WTC11 (cell line): Measurements from ENCODE around the gene ERVK3-1. TPM values are rescaled to one million over a fixed set of nuclear protein-coding genes. Genes with fewer than 3 reads are reported as not detected.

ENCODE experiments used
- ATAC-seq: fragments of 200-7000 bp; cut with Tn5 transposase; 2 replicates; pipeline ENCODE4 v1.10.0; 2021; ENCODE audit warnings: mild to moderate bottlenecking, moderate library complexity
- CTCF ChIA-PET: fragments of 300-600 bp; sonication (Branson Sonifier 250); formaldehyde crosslinking; loops from one replicate; lab custom pipeline; 2021; ENCODE audit warnings: antibody characterized with exemption; lab: Charles Lee
- POLR2A ChIA-PET: fragments of 350-600 bp; sonication (Branson Sonifier 250); formaldehyde crosslinking; loops from one replicate; lab custom pipeline; 2021; ENCODE audit warnings: antibody characterized with exemption; lab: Charles Lee
- DNase-seq: peaks from one replicate; pipeline ENCODE4 v3.0.0; 2021; ENCODE audit warnings: low spot score
- H3K27ac Mint-ChIP-seq: 2 replicates; pipeline ENCODE4 v1.8.0; 2021; ENCODE audit warnings: mixed read lengths
- H3K27me3 Mint-ChIP-seq: 2 replicates; pipeline ENCODE4 v1.8.0; 2021; ENCODE audit warnings: low read depth, mild to moderate bottlenecking, moderate library complexity, mixed read lengths
- H3K36me3 Mint-ChIP-seq: 2 replicates; pipeline ENCODE4 v1.8.0; 2021; ENCODE audit warnings: mixed read lengths
- H3K4me1 Mint-ChIP-seq: 2 replicates; pipeline ENCODE4 v1.8.0; 2022; ENCODE audit warnings: mixed read lengths
- H3K4me3 Mint-ChIP-seq: 2 replicates; pipeline ENCODE4 v1.8.0; 2021; ENCODE audit warnings: mild to moderate bottlenecking, moderate library complexity, mixed read lengths
- H3K9me3 Mint-ChIP-seq: 2 replicates; pipeline ENCODE4 v1.8.0; 2021; ENCODE audit warnings: mixed read lengths
- CREM ChIP-seq: sonication (generic); formaldehyde crosslinking; IDR thresholded peaks from 2 replicates; pipeline ENCODE4 v1.8.1; 2022; ENCODE audit warnings: mild to moderate bottlenecking, missing genetic modification reagents, moderate library complexity
- E2F4 ChIP-seq: sonication (generic); formaldehyde crosslinking; IDR thresholded peaks from 2 replicates; pipeline ENCODE4 v1.8.1; 2022; ENCODE audit warnings: low read depth, mild to moderate bottlenecking, moderate library complexity, missing genetic modification reagents, borderline replicate concordance
- GABPB1 ChIP-seq: sonication (generic); formaldehyde crosslinking; IDR thresholded peaks from 2 replicates; pipeline ENCODE4 v1.8.1; 2023; ENCODE audit warnings: mild to moderate bottlenecking, missing genetic modification reagents
- HMGXB4 ChIP-seq: sonication (generic); formaldehyde crosslinking; IDR thresholded peaks from 2 replicates; pipeline ENCODE4 v1.8.1; 2023; ENCODE audit warnings: mild to moderate bottlenecking, moderate library complexity, missing genetic modification reagents
- JUN ChIP-seq: sonication (generic); formaldehyde crosslinking; IDR thresholded peaks from 2 replicates; pipeline ENCODE4 v1.8.0; 2023; ENCODE audit warnings: mild to moderate bottlenecking, missing genetic modification reagents
- MLX ChIP-seq: sonication (generic); formaldehyde crosslinking; IDR thresholded peaks from 2 replicates; pipeline ENCODE4 v1.8.1; 2023; ENCODE audit warnings: mild to moderate bottlenecking, missing genetic modification reagents, moderate library complexity
- NFATC4 ChIP-seq: fragments of 250-450 bp; sonication (Bioruptor Pico); IDR thresholded peaks from 2 replicates; pipeline ENCODE4 v1.9.0; 2021; ENCODE audit warnings: mild to moderate bottlenecking
- NFE2L1 ChIP-seq: sonication (generic); formaldehyde crosslinking; IDR thresholded peaks from 2 replicates; pipeline ENCODE4 v1.8.1; 2023; ENCODE audit warnings: missing genetic modification reagents
- NR1H2 ChIP-seq: sonication (generic); formaldehyde crosslinking; IDR thresholded peaks from 2 replicates; pipeline ENCODE4 v1.9.0; 2021; ENCODE audit warnings: mild to moderate bottlenecking, moderate library complexity, missing genetic modification reagents
- NR3C1 ChIP-seq: sonication (generic); formaldehyde crosslinking; conservative IDR thresholded peaks from 2 replicates; pipeline ENCODE4 v1.8.1; 2023; ENCODE audit warnings: low read depth, mild to moderate bottlenecking, missing genetic modification reagents
- PREB ChIP-seq: sonication (generic); formaldehyde crosslinking; IDR thresholded peaks from 2 replicates; pipeline ENCODE4 v1.8.1; 2022; ENCODE audit warnings: mild to moderate bottlenecking, missing genetic modification reagents, moderate library complexity, borderline replicate concordance
- PRRX2 ChIP-seq: fragments of 250-450 bp; sonication (Bioruptor Pico); IDR thresholded peaks from 2 replicates; pipeline ENCODE4 v1.8.0; 2021; ENCODE audit warnings: mild to moderate bottlenecking
- SMAD4 ChIP-seq: sonication (generic); formaldehyde crosslinking; IDR thresholded peaks from 2 replicates; pipeline ENCODE4 v1.8.0; 2022; ENCODE audit warnings: mild to moderate bottlenecking, missing genetic modification reagents
- SOX15 ChIP-seq: fragments of 250-450 bp; sonication (Bioruptor Pico); IDR thresholded peaks from 2 replicates; pipeline ENCODE4 v1.9.0; 2021; ENCODE audit warnings: mild to moderate bottlenecking
- SP1 ChIP-seq: sonication (generic); formaldehyde crosslinking; conservative IDR thresholded peaks from 2 replicates; pipeline ENCODE4 v1.8.1; 2022; ENCODE audit warnings: missing genetic modification reagents
- TEAD1 ChIP-seq: sonication (generic); formaldehyde crosslinking; IDR thresholded peaks from 2 replicates; pipeline ENCODE4 v1.8.0; 2022; ENCODE audit warnings: mild to moderate bottlenecking, missing genetic modification reagents
- ZNF121 ChIP-seq: sonication (generic); formaldehyde crosslinking; IDR thresholded peaks from 2 replicates; pipeline ENCODE4 v1.8.0; 2023; ENCODE audit warnings: missing genetic modification reagents
- ZNF138 ChIP-seq: sonication (generic); formaldehyde crosslinking; conservative IDR thresholded peaks from 2 replicates; pipeline ENCODE4 v1.8.1; 2022; ENCODE audit warnings: mild to moderate bottlenecking, moderate library complexity, missing genetic modification reagents
- ZNF219 ChIP-seq: sonication (generic); formaldehyde crosslinking; IDR thresholded peaks from 2 replicates; pipeline ENCODE4 v1.8.0; 2023; ENCODE audit warnings: missing genetic modification reagents, mild to moderate bottlenecking, borderline replicate concordance
- ZNF425 ChIP-seq: fragments of 250-450 bp; sonication (Bioruptor Pico); conservative IDR thresholded peaks from 2 replicates; pipeline ENCODE4 v1.9.0; 2021; ENCODE audit warnings: mild to moderate bottlenecking
- ZSCAN18 ChIP-seq: fragments of 250-450 bp; sonication (Bioruptor Pico); IDR thresholded peaks from 2 replicates; pipeline ENCODE4 v2.1.2; 2022; ENCODE audit warnings: mild to moderate bottlenecking, moderate library complexity
- total RNA-seq: library from RNA; stranded (reverse); gene quantifications from 3 replicates; pipeline ENCODE4 v1.2.3, GENCODE V29; 2021

Gene ERVK3-1
- total RNA-seq, 1 experiment from 2014 or later: 26.0 TPM

GRCh38 chr19:58300620-58301019 is 4.6 kb upstream of the ERVK3-1 start:
- ATAC-seq (no peak), DNase-seq (no peak)
- ChIA-PET POLR2A (no interaction called here), CTCF (no interaction called here)
- peaks cover 9% of the 10 kb centered on the region for H3K4me1 Mint-ChIP-seq
- H3K4me3 Mint-ChIP-seq: no peak overlapping the region
- no peak overlapping the region for H3K27ac Mint-ChIP-seq
- TF ChIP-seq E2F4 (CRISPR knock-in tag): no peak
- TF ChIP-seq GABPB1 (CRISPR knock-in tag): no peak
- TF ChIP-seq NR1H2 (CRISPR knock-in tag): no peak
- TF ChIP-seq ZNF138 (CRISPR knock-in tag): no peak
- no peak for TF ChIP-seq ZNF219 (CRISPR knock-in tag)
- no peak for TF ChIP-seq CREM (CRISPR knock-in tag)
- TF ChIP-seq JUN (CRISPR knock-in tag): no peak
- H3K36me3 Mint-ChIP-seq: peaks cover 48% of the 10 kb centered on the region
- no peaks in the 10 kb centered on the region for H3K27me3 Mint-ChIP-seq
- H3K9me3 Mint-ChIP-seq: no peaks in the 10 kb centered on the region

GRCh38 chr19:58304255-58304654 is 922 bp upstream of the ERVK3-1 start:
- H3K4me3 Mint-ChIP-seq: peak overlapping the region; percentile 100
- DNase-seq: no peak
- peak overlapping the region; percentile 96 for H3K27ac Mint-ChIP-seq
- peaks cover 46% of the 10 kb centered on the region for H3K36me3 Mint-ChIP-seq
- H3K27me3 Mint-ChIP-seq: no peaks in the 10 kb centered on the region
- H3K4me1 Mint-ChIP-seq: peaks cover 17% of the 10 kb centered on the region
- TF ChIP-seq MLX (CRISPR knock-in tag) (no peak), PREB (CRISPR knock-in tag) (no peak), PRRX2 (CRISPR knock-in tag) (no peak), GABPB1 (CRISPR knock-in tag) (no peak)
- no peaks in the 10 kb centered on the region for H3K9me3 Mint-ChIP-seq
- ChIA-PET CTCF (interaction anchor here (0.8 kb wide), 1 partner anchor 85 kb away, joined by 8 read pairs; no protein-coding TSS in a partner anchor), POLR2A (no interaction called here)
- no peak for ATAC-seq

- Mint-ChIP-seq H3K27me3 (no peaks in the 10 kb centered on the region), H3K4me1 (peaks cover 17% of the 10 kb centered on the region), H3K4me3 (peak overlapping the region; percentile 100), H3K9me3 (no peaks in the 10 kb centered on the region), H3K27ac (peak overlapping the region; percentile 96), H3K36me3 (peaks cover 44% of the 10 kb centered on the region)
- ChIA-PET POLR2A (interaction anchor here (1.0 kb wide), 1 partner anchor 26 kb away, joined by 3 read pairs; the partner anchor contains the start of gene ZNF8), CTCF (interaction anchor here (0.5 to 0.8 kb wide), 3 partner anchors 35 to 294 kb away, joined by 4 to 8 read pairs (median 6); no protein-coding TSS in a partner anchor)
- DNase-seq (no peak), ATAC-seq (peak; percentile 31)
- TF ChIP-seq ZNF121 (CRISPR knock-in tag): no peak
- no peak for TF ChIP-seq NR3C1 (CRISPR knock-in tag)
These were observed 471 bp upstream of the ERVK3-1 start for GRCh38 chr19:58304748-58305064.

GRCh38 chr19:58305932-58306323 is 751 bp downstream of the ERVK3-1 start:
- Mint-ChIP-seq H3K4me3 (peak overlapping the region; percentile 100), H3K27me3 (no peaks in the 10 kb centered on the region), H3K36me3 (peaks cover 37% of the 10 kb centered on the region), H3K27ac (no peak overlapping the region), H3K9me3 (no peaks in the 10 kb centered on the region), H3K4me1 (peaks cover 22% of the 10 kb centered on the region)
- no peak for ATAC-seq
- CTCF ChIA-PET: interaction anchor here (0.9 kb wide), 1 partner anchor 33 kb away, joined by 4 read pairs; no protein-coding TSS in a partner anchor
- no peak for DNase-seq
- POLR2A ChIA-PET: no interaction called here
- TF ChIP-seq CREM (CRISPR knock-in tag) (no peak), SP1 (CRISPR knock-in tag) (no peak), ZSCAN18 (CRISPR knock-in tag) (no peak), NFATC4 (no peak), SOX15 (CRISPR knock-in tag) (no peak), TEAD1 (no peak), NFE2L1 (no peak), SMAD4 (no peak), ZNF425 (CRISPR knock-in tag) (no peak), HMGXB4 (CRISPR knock-in tag) (no peak)
